H9 (cell line): Measurements from ENCODE around the gene MAPK11. TPM values are rescaled to one million over a fixed set of nuclear protein-coding genes. Genes with fewer than 3 reads are reported as not detected.

Experiments
- DNase-seq: peaks from one replicate; pipeline ENCODE4 v3.0.0-alpha.2; 2017
- H2AFZ ChIP-seq: one replicate; pipeline ENCODE4 v1.6.1; 2013; ENCODE audit warnings: mild to moderate bottlenecking, low read length, control low read depth, moderate library complexity
- H2AK5ac ChIP-seq: 2 replicates; pipeline ENCODE4 v1.6.1; 2013; ENCODE audit warnings: low read length, control low read depth, mixed read lengths; ENCODE audit not compliant: insufficient read length
- H2BK120ac ChIP-seq: one replicate; pipeline ENCODE4 v1.6.1; 2013; ENCODE audit warnings: low read depth, mild to moderate bottlenecking, low read length, control low read depth, inconsistent platforms; ENCODE audit not compliant: poor library complexity, severe bottlenecking
- H2BK12ac ChIP-seq: 2 replicates; pipeline ENCODE4 v1.6.1; 2013; ENCODE audit warnings: low read length, control low read depth, mixed read lengths, low read depth; ENCODE audit not compliant: insufficient read length
- H2BK15ac ChIP-seq: 2 replicates; pipeline ENCODE4 v1.6.1; 2013; ENCODE audit warnings: low read depth, low read length, control low read depth
- H2BK20ac ChIP-seq: one replicate; pipeline ENCODE4 v1.6.1; 2013; ENCODE audit warnings: low read depth, mild to moderate bottlenecking, low read length, control low read depth, inconsistent platforms; ENCODE audit not compliant: poor library complexity, severe bottlenecking
- H2BK5ac ChIP-seq: 2 replicates; pipeline ENCODE4 v1.6.1; 2013; ENCODE audit warnings: low read length, control low read depth, mixed read lengths; ENCODE audit not compliant: insufficient read length
- H3K14ac ChIP-seq: 2 replicates; pipeline ENCODE4 v1.6.1; 2013; ENCODE audit warnings: low read length, control low read depth; ENCODE audit not compliant: insufficient read depth
- H3K18ac ChIP-seq: 2 replicates; pipeline ENCODE4 v1.6.1; 2013; ENCODE audit warnings: low read depth, mild to moderate bottlenecking, mixed read lengths, low read length, control low read depth; ENCODE audit not compliant: insufficient read length
- H3K23ac ChIP-seq: 2 replicates; pipeline ENCODE4 v1.6.1; 2013; ENCODE audit warnings: low read length, control low read depth, mixed read lengths, low read depth; ENCODE audit not compliant: insufficient read length
- H3K23me2 ChIP-seq: 2 replicates; pipeline ENCODE4 v1.6.1; 2013; ENCODE audit warnings: low read depth, mild to moderate bottlenecking, mixed read lengths, low read length, control low read depth; ENCODE audit not compliant: insufficient read length, poor library complexity, severe bottlenecking
- H3K27ac ChIP-seq: 2 replicates; pipeline ENCODE4 v1.5.1; 2013; ENCODE audit warnings: low read length, control low read depth, mixed read lengths, low read depth; ENCODE audit not compliant: insufficient read length
- H3K27me3 ChIP-seq: 2 replicates; pipeline ENCODE4 v1.6.1; 2013; ENCODE audit warnings: low read length, control low read depth, inconsistent platforms; ENCODE audit not compliant: insufficient read depth
- H3K4ac ChIP-seq: 2 replicates; pipeline ENCODE4 v1.6.1; 2013; ENCODE audit warnings: low read depth, mild to moderate bottlenecking, control low read depth, inconsistent platforms, low read length, moderate library complexity
- H3K4me1 ChIP-seq: 2 replicates; pipeline ENCODE4 v1.6.1; 2013; ENCODE audit warnings: low read length, control low read depth, inconsistent platforms; ENCODE audit not compliant: insufficient read depth
- H3K4me2 ChIP-seq: 2 replicates; pipeline ENCODE4 v1.6.1; 2013; ENCODE audit warnings: low read length, control low read depth, mixed read lengths; ENCODE audit not compliant: insufficient read length, insufficient read depth
- H3K56ac ChIP-seq: 2 replicates; pipeline ENCODE4 v1.6.1; 2013; ENCODE audit warnings: low read depth, mild to moderate bottlenecking, mixed read lengths, low read length, control low read depth; ENCODE audit not compliant: insufficient read length
- H3K79me1 ChIP-seq: 2 replicates; pipeline ENCODE4 v1.6.1; 2013; ENCODE audit warnings: low read depth, mild to moderate bottlenecking, moderate library complexity, low read length, control low read depth, inconsistent platforms; ENCODE audit not compliant: insufficient read depth, poor library complexity, severe bottlenecking
- H3K79me2 ChIP-seq: 2 replicates; pipeline ENCODE4 v1.6.1; 2013; ENCODE audit warnings: low read length, control low read depth, inconsistent platforms; ENCODE audit not compliant: insufficient read depth
- H3K9ac ChIP-seq: 2 replicates; pipeline ENCODE4 v1.6.1; 2013; ENCODE audit warnings: low read length, control low read depth, mixed read lengths; ENCODE audit not compliant: insufficient read length; ENCODE audit errors: extremely low read depth
- H3K9me3 ChIP-seq: one replicate; pipeline ENCODE4 v1.6.1; 2013; ENCODE audit warnings: low read depth, low read length, inconsistent platforms; ENCODE audit not compliant: control insufficient read depth
- H3T11ph ChIP-seq: one replicate; pipeline ENCODE4 v1.6.1; 2013; ENCODE audit warnings: mild to moderate bottlenecking, low read length, control low read depth, inconsistent platforms
- H4K20me1 ChIP-seq: one replicate; pipeline ENCODE4 v1.6.1; 2013; ENCODE audit not compliant: control insufficient read depth, insufficient read length, insufficient read depth
- H4K5ac ChIP-seq: 2 replicates; pipeline ENCODE4 v1.6.1; 2013; ENCODE audit warnings: low read depth, mild to moderate bottlenecking, mixed read lengths, low read length, control low read depth; ENCODE audit not compliant: insufficient read length
- H4K8ac ChIP-seq: replicated peaks from 2 replicates; pipeline ENCODE4 v1.6.1; 2013; ENCODE audit warnings: low read length, control low read depth, mixed read lengths, low read depth; ENCODE audit not compliant: insufficient read length
- H4K91ac ChIP-seq: 2 replicates; pipeline ENCODE4 v1.6.1; 2013; ENCODE audit warnings: low read depth, mild to moderate bottlenecking, moderate library complexity, mixed read lengths, low read length, control low read depth; ENCODE audit not compliant: insufficient read length
- H3K27ac Mint-ChIP-seq, 3 experiments: 2 replicates in 2 of 3; 3 replicates in 1 of 3; pipeline ENCODE4 v1.8.0; 2020 to 2021; ENCODE audit warnings: mixed read lengths in 3 of 3, mild to moderate bottlenecking in 1 of 3, moderate library complexity in 1 of 3
- H3K27me3 Mint-ChIP-seq: 2 replicates; pipeline ENCODE4 v1.8.0; 2021; ENCODE audit warnings: low read depth, mild to moderate bottlenecking, moderate library complexity, mixed read lengths
- H3K36me3 Mint-ChIP-seq, 3 experiments: 2 replicates in 2 of 3; 3 replicates in 1 of 3; pipeline ENCODE4 v1.8.0; 2020 to 2021; ENCODE audit warnings: low read depth in 3 of 3, mixed read lengths in 3 of 3; ENCODE audit not compliant: insufficient read depth in 1 of 3
- H3K4me1 Mint-ChIP-seq, 2 experiments: 2 replicates each; pipeline ENCODE4 v1.8.0; 2020; ENCODE audit warnings: mixed read lengths in 2 of 2
- H3K4me3 Mint-ChIP-seq, 2 experiments: 2 replicates in 1 of 2; 3 replicates in 1 of 2; pipeline ENCODE4 v1.8.0; 2020 to 2021; ENCODE audit warnings: mild to moderate bottlenecking in 2 of 2, mixed read lengths in 2 of 2, moderate library complexity in 1 of 2
- H3K9me3 Mint-ChIP-seq, 2 experiments: 2 replicates in 1 of 2; 3 replicates in 1 of 2; pipeline ENCODE4 v1.8.0; 2020; ENCODE audit warnings: mild to moderate bottlenecking in 2 of 2, mixed read lengths in 2 of 2, moderate library complexity in 1 of 2
- WGBS: extraction: QIAGEN DNeasy Blood & Tissue Kit; methylation state at CpG from one replicate; pipeline ENCODE4 v1.1.7; 2013; ENCODE audit warnings: missing lambda C conversion rate, low lambda C conversion rate, mixed read lengths; ENCODE audit not compliant: insufficient read length; ENCODE audit errors: extremely low coverage; 5-methylcytosine and 5-hydroxymethylcytosine counted together
- total RNA-seq: library from RNA; stranded (reverse); gene quantifications from 2 replicates; pipeline ENCODE4 v1.2.1, GENCODE V29; 2021
- TF ChIP-seq, protein P1 (sequence below): fragments of 200-600 bp; sonication (generic); conservative IDR thresholded peaks from 3 replicates; pipeline ENCODE4 v1.8.0; 2021; ENCODE audit warnings: antibody characterized with exemption, mild to moderate bottlenecking

Gene MAPK11
- total RNA-seq, 1 experiment from 2014 or later = 1.5 TPM

DNA sequence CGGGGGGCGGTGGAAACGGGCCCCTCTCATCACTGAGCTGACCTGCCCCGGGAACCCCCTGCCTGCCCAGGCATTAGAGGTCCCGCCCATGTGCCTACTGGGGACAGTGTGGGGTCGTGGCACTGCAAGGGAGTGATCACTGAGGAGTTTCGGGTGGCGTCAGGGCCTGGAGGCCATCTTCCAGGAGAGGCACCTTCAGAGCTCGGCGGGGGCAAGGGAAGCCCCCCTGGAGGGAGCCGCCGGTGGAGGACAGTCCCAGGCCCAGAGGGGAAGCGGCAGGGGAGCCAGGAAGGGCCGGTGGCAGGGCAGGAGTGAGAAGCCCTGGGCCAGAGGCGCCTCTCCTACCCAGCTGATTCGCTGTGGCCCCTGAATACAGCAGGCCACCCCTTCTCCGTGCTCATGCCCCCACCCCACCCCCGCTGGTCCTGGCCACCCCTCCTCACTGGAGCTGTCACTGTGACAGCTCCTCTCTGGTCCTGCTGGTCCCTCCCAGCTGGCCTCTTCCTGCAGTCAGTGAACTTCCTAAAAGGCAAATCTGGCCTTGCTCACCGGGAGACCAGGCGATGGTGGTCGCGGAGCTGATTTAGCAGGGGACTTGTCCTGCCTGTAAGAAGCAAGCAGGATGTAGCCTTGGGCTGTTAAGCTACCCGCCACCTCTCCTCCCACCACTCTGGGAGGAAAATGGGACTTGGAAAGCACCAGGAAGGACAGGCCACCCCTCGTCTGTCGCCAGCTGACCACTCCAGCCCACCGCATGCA, 2.0 kb upstream of the MAPK11 start:
- Histone ChIP-seq H2BK120ac (no peak overlapping the region), H3K9ac (no peak overlapping the region), H3K23me2 (peaks cover 5% of the 10 kb centered on the region), H3K4ac (no peak overlapping the region), H3K79me1 (no peaks in the 10 kb centered on the region), H3T11ph (no peak overlapping the region), H3K18ac (no peak overlapping the region), H3K27ac (no peak overlapping the region), H2BK15ac (no peak overlapping the region), H3K27me3 (peaks cover 15% of the 10 kb centered on the region; the same call in 1 of the 2 replicates), H2AFZ (no peak overlapping the region), H4K91ac (no peak overlapping the region), H3K56ac (no peak overlapping the region), H4K8ac (no peak overlapping the region), H2BK12ac (no peak overlapping the region), H3K23ac (no peak overlapping the region), H2AK5ac (no peak overlapping the region), H4K20me1 (no peaks in the 10 kb centered on the region), H4K5ac (no peak overlapping the region), H3K14ac (no peak overlapping the region), H3K9me3 (no peaks in the 10 kb centered on the region), H3K4me2 (peak overlapping the region; percentile 12), H3K79me2 (no peaks in the 10 kb centered on the region), H3K4me1 (no peaks in the 10 kb centered on the region), H2BK5ac (no peak overlapping the region), H2BK20ac (no peak overlapping the region)
- Mint-ChIP-seq H3K9me3 (peaks cover 8 to 13% of the 10 kb centered on the region in 2 experiments), H3K4me1 (peaks cover 2 to 12% of the 10 kb centered on the region in 2 experiments; a peak in 3 of 4 replicates), H3K27me3 (peaks cover 42% of the 10 kb centered on the region), H3K36me3 (peaks cover 19 to 32% (median 27%) of the 10 kb centered on the region in 3 experiments), H3K27ac (no peak overlapping the region), H3K4me3 (peak overlapping the region; percentile 30 to 44; a peak in 2 of 5 replicates)
- TF ChIP-seq, protein P1, sequence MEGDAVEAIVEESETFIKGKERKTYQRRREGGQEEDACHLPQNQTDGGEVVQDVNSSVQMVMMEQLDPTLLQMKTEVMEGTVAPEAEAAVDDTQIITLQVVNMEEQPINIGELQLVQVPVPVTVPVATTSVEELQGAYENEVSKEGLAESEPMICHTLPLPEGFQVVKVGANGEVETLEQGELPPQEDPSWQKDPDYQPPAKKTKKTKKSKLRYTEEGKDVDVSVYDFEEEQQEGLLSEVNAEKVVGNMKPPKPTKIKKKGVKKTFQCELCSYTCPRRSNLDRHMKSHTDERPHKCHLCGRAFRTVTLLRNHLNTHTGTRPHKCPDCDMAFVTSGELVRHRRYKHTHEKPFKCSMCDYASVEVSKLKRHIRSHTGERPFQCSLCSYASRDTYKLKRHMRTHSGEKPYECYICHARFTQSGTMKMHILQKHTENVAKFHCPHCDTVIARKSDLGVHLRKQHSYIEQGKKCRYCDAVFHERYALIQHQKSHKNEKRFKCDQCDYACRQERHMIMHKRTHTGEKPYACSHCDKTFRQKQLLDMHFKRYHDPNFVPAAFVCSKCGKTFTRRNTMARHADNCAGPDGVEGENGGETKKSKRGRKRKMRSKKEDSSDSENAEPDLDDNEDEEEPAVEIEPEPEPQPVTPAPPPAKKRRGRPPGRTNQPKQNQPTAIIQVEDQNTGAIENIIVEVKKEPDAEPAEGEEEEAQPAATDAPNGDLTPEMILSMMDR = 0 out of 3 replicates have a peak, but pooled peaks have one; percentile 7
- no CpG with 5 or more reads among the region's 26 CpGs for WGBS
- DNase-seq = no peak
